ENCODE results near the gene CFAP251.
"Not testable (repeated sequence)": the region's sequence is repeated elsewhere in the genome, so short reads cannot be mapped to it uniquely, and the experiment has no call there.

Gene CFAP251

DNA sequence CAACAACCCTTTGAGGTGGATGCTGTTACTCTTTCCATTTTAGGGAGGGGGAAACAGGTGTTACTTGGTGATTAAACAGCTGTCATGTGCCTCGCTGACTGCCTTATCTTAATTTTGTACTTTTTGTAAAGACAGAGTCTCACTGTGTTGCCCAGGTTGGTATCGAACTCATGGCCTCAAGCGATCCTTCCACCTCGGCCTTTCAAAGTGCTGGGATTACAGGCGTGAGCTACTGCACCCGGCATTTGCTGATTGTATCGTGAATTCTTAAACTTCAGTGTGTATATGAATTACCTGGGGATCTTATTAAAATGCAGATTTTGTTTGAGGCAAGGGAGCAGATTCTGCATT lies 29.1 kb upstream of the CFAP251 start:
- TF ChIP-seq, protein P1, sequence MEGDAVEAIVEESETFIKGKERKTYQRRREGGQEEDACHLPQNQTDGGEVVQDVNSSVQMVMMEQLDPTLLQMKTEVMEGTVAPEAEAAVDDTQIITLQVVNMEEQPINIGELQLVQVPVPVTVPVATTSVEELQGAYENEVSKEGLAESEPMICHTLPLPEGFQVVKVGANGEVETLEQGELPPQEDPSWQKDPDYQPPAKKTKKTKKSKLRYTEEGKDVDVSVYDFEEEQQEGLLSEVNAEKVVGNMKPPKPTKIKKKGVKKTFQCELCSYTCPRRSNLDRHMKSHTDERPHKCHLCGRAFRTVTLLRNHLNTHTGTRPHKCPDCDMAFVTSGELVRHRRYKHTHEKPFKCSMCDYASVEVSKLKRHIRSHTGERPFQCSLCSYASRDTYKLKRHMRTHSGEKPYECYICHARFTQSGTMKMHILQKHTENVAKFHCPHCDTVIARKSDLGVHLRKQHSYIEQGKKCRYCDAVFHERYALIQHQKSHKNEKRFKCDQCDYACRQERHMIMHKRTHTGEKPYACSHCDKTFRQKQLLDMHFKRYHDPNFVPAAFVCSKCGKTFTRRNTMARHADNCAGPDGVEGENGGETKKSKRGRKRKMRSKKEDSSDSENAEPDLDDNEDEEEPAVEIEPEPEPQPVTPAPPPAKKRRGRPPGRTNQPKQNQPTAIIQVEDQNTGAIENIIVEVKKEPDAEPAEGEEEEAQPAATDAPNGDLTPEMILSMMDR (IDR thresholded peaks at IDR 0.05; ENCODE audit: low read depth, low read length) = no peak
- no peaks in the 10 kb centered on the region for H3K36me3 ChIP-seq
- H3K9me3 ChIP-seq = no peaks in the 10 kb centered on the region
- no peaks in the 10 kb centered on the region; the same call in 1 of the 2 replicates for H3K4me1 ChIP-seq
- H3K27me3 ChIP-seq = no peaks in the 10 kb centered on the region
- DNase-seq = no peak
- H3K4me3 ChIP-seq (ENCODE audit: low read depth, low read length) = peak overlapping the region; percentile 92

DNA sequence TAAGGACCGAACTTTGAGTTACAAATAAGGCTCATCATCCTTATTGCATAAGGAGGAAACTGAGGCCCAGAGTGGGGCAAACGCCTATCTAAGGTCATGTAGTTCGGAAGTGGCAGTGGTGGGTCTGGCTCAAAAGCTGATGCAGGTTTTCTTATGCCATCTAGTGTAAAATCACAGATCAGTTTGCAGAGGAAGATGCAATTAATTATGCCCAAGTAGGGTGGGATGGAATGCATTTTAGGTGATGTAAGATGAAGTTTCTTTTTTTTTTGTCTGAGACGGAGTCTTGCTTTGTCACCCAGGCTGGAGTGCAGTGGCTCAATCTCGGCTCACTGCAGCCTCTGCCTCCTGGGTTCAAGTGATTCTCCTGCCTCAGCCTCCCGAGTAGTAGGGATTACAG lies 28.7 kb upstream of the CFAP251 start:
- not testable (repeated sequence) for H3K36me3 ChIP-seq, H3K27me3 ChIP-seq, DNase-seq, H3K9me3 ChIP-seq, H3K4me1 ChIP-seq
- H3K4me3 ChIP-seq (ENCODE audit: low read depth, low read length) = peak overlapping the region; percentile 92

DNA sequence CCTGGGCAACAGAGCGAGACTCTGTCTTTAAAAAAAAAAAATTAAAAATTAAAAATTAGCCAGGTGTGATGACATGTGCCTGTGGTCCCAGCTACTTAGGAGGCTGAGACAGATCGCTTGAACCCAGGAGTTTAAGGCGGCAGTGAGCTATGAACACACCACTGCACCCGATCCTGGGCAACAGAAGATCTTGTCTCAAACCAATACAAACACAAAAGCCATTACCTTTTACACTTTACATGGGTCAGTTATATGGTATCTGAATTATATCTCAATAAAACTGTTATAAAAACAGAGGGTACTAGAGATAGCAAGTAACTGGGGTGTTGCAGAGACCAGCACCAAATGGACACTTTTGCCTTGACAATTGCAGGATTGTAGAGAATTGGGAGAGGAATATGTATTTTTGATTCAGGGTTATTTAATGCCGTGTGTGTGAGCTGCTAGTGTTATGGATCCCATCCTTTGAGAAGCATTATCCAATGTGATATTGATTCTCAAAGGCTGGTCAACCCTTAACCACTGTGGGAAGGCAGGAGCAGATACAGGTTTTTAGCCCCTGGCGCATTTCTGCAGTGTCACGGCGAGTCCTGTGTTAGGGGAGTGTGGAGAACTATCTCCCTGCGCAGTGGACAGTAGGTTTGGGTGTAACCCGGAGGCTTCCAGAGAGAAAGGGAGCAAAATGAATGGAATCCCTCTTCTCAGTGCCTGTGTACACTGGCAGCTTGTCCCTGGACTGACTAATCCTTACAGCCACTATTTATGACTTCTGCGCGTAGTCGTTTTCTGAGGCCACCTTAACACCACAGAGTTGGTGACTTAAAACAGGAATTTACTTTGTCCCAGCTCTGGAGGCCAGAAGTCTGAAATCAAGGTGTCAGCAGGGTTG lies 25.5 kb upstream of the CFAP251 start:
- peaks cover 21% of the 10 kb centered on the region for H3K36me3 ChIP-seq
- DNase-seq = no peak

DNA sequence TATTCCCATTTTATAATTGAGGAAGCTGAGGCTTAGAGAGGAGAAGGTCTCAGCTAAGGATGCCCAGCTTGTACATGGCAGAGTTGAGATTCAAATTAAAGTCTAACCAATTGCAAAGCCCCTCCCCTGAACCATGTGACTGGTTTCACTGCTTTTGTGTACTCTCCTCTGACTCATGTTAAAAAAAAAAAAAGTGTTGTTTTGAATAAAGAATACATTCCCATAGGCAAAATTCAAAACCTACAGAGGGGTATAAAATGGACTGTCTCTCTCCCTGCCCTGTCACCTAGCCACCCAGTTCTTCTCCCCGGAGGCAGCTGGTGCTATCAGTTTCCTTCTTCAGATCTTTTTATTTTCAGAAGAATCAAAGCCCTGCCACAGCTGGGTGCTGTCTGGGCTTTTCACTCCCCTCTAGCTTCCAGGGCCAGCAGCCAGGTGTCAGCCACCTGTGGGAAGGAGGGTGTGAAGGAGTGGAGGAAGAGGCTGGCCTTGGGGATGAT lies 24.4 kb upstream of the CFAP251 start:
- Histone ChIP-seq H3K27me3 (no peaks in the 10 kb centered on the region), H3K9me3 (no peaks in the 10 kb centered on the region), H3K4me3 (ENCODE audit: low read depth, low read length) (no peak overlapping the region), H3K4me1 (no peaks in the 10 kb centered on the region; the same call in 1 of the 2 replicates), H3K36me3 (peaks cover 26% of the 10 kb centered on the region)
- no peak for DNase-seq
- TF ChIP-seq, protein P1 (IDR thresholded peaks at IDR 0.05; ENCODE audit: low read depth, low read length) = no peak

More for the DNA sequence above, 25.5 kb upstream of the CFAP251 start:
- Histone ChIP-seq H3K27me3 (no peaks in the 10 kb centered on the region), H3K4me1 (no peaks in the 10 kb centered on the region; the same call in 1 of the 2 replicates), H3K9me3 (no peaks in the 10 kb centered on the region), H3K4me3 (ENCODE audit: low read depth, low read length) (no peak overlapping the region)
- TF ChIP-seq, protein P1 (IDR thresholded peaks at IDR 0.05; ENCODE audit: low read depth, low read length) = no peak

DNA sequence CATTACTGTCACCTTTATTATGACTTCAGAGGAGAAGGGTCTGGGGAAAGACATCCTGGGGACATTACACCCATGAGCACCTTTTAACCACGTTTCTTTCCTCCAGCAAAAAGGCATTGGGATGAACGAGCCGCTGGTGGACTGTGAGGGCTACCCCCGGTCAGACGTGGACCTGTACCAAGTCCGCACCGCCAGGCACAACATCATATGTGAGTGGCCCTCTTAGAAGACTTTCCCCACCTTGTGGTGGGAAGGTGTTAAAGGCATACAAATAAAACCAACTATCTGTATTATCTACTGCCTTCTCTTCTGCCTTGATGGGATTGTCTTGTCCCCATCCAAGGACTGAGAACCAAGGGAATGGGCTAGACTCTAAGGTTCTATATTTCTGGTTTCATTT lies 23.8 kb upstream of the CFAP251 start:
- no peak overlapping the region for H3K4me3 ChIP-seq (ENCODE audit: low read depth, low read length)
- peaks cover 29% of the 10 kb centered on the region for H3K36me3 ChIP-seq
- TF ChIP-seq, protein P1 (IDR thresholded peaks at IDR 0.05; ENCODE audit: low read depth, low read length) = peak; percentile 44
- DNase-seq = peak; percentile 37
- H3K4me1 ChIP-seq = no peaks in the 10 kb centered on the region
- H3K9me3 ChIP-seq = no peaks in the 10 kb centered on the region
- H3K27me3 ChIP-seq = no peaks in the 10 kb centered on the region

DNA sequence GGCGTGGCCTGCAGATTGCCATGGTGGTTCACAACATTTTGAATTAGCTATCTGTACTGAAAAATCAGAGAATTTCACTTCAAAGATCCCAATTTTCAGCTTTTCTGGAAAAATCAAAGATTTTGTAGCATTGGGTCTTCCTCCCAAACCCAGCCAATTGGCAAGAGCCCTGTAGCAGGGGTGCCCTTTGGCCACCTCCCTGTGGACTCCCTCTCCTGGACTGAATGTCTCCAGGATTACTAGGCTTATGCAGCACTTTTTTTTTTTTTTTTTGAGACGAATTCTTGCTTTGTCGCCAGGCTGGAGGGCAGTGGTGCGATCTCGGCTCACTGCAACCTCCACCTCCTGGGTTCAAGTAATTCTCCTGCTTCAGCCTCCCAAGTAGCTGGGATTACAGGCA lies 20.1 kb upstream of the CFAP251 start:
- TF ChIP-seq, protein P1 (IDR thresholded peaks at IDR 0.05; ENCODE audit: low read depth, low read length) = no peak
- H3K27me3 ChIP-seq = no peaks in the 10 kb centered on the region
- H3K9me3 ChIP-seq = no peaks in the 10 kb centered on the region
- peaks cover 45% of the 10 kb centered on the region for H3K36me3 ChIP-seq
- no peak overlapping the region for H3K4me3 ChIP-seq (ENCODE audit: low read depth, low read length)
- H3K4me1 ChIP-seq = no peaks in the 10 kb centered on the region
- DNase-seq = no peak
